ENCODE data around the gene INAFM1.

- TF ChIP-seq CTCF (IDR thresholded peaks at IDR 0.05), result no peak
- TF ChIP-seq POLR2A (IDR thresholded peaks at IDR 0.05), result no peak
These were observed 21.2 kb upstream of the INAFM1 start for GRCh38 chr19:47253467-47253881.

Data from heart left ventricle (tissue), 13 donors.